K562 (cell line): Measurements from ENCODE around the gene YAP1.

Experiments
- CREB5 ChIP-seq: fragments of 250-450 bp; sonication (Bioruptor Pico); IDR thresholded peaks from 2 replicates; pipeline ENCODE4 v1.5.0; 2020; ENCODE audit warnings: mild to moderate bottlenecking
- CTCF ChIP-seq, 3 experiments: IDR thresholded peaks in 2 of 3; conservative IDR thresholded peaks in 1 of 3; 2 replicates each; pipeline ENCODE4 v1.5.1; 2011 to 2012; ENCODE audit warnings: low read length in 3 of 3, mild to moderate bottlenecking in 3 of 3, control low read depth in 2 of 3, improper control_type of control experiment in 1 of 3, inconsistent platforms in 1 of 3, low read depth in 1 of 3, mixed read lengths in 1 of 3, moderate library complexity in 1 of 3; ENCODE audit not compliant: insufficient read depth in 2 of 3
- FOXA3 ChIP-seq, 2 experiments: fragments of 450-650 bp in 1 of 2; sonication (generic) in 1 of 2; formaldehyde crosslinking; IDR thresholded peaks in 1 of 2; conservative IDR thresholded peaks in 1 of 2; 2 replicates each; pipeline versions ENCODE4 v1.4.0 to v1.8.0; 2020 to 2022; ENCODE audit warnings: mild to moderate bottlenecking in 2 of 2, missing genetic modification reagents in 1 of 2
- POLR2A ChIP-seq: fragments of 450-650 bp; conservative IDR thresholded peaks from 2 replicates; pipeline ENCODE4 v1.6.1; 2016

DNA sequence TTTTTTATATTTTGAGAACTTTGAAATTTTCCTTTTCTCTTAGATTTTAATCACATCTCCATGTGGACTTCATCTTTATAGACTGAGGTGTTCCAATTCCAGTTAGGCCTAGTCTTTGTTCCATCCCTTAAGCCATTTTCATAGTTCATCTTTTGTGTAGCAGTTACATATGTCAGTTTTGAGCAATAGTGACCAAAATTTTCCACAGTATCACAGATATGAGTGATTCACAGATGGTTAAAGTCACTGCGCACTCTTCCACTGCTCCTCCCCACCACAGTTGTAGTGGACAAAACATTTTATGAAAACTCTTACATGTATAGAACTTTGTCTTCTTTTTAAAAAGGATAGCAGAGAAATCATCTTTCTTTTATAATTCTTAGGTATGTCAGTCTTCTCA is 42.8 kb downstream of the YAP1 start:
- TF ChIP-seq FOXA3 (CRISPR knock-in tag; conservative IDR thresholded peaks at IDR 0.05 in 1 of 2, IDR thresholded peaks at IDR 0.05 in 1 of 2) (no peak), CREB5 (CRISPR knock-in tag) (no peak), CTCF (IDR thresholded peaks at IDR 0.05 in 2 of 3, conservative IDR thresholded peaks at IDR 0.05 in 1 of 3; ENCODE audit: insufficient read depth in 2 of 3, low read depth in 1 of 3, low read length in 3 of 3) (no peak), POLR2A (no peak)
